ENCODE results near the gene ASAP2.

DNA sequence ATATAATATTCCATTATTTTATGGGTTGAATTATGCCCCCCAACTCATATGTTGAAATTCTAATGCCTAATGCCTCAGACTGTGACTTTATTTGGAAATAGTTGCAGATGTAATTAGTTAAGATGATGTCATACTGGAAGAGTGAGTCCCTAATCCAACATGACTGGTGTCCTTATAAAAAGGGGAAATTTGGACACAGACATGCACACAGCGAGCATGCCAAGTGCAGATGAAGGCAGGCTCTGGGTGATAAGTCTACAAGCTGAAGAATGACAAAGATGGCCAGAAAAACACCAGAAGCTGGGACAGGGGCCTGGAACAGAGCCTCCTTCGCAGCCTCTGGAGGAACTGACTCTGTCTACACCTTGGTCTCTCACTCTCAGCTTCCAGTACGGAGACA is 10.0 kb upstream of the ASAP2 start:
- no peak for TF ChIP-seq EP300 (IDR thresholded peaks at IDR 0.05)
- no peak for TF ChIP-seq POLR2A (IDR thresholded peaks at IDR 0.05)
- TF ChIP-seq, protein P1, sequence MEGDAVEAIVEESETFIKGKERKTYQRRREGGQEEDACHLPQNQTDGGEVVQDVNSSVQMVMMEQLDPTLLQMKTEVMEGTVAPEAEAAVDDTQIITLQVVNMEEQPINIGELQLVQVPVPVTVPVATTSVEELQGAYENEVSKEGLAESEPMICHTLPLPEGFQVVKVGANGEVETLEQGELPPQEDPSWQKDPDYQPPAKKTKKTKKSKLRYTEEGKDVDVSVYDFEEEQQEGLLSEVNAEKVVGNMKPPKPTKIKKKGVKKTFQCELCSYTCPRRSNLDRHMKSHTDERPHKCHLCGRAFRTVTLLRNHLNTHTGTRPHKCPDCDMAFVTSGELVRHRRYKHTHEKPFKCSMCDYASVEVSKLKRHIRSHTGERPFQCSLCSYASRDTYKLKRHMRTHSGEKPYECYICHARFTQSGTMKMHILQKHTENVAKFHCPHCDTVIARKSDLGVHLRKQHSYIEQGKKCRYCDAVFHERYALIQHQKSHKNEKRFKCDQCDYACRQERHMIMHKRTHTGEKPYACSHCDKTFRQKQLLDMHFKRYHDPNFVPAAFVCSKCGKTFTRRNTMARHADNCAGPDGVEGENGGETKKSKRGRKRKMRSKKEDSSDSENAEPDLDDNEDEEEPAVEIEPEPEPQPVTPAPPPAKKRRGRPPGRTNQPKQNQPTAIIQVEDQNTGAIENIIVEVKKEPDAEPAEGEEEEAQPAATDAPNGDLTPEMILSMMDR (IDR thresholded peaks at IDR 0.05) = no peak

Measured in tibial nerve (tissue), 4 donors.